ENCODE measurements around the gene SPATA6.

The SPATA6 gene

DNA sequence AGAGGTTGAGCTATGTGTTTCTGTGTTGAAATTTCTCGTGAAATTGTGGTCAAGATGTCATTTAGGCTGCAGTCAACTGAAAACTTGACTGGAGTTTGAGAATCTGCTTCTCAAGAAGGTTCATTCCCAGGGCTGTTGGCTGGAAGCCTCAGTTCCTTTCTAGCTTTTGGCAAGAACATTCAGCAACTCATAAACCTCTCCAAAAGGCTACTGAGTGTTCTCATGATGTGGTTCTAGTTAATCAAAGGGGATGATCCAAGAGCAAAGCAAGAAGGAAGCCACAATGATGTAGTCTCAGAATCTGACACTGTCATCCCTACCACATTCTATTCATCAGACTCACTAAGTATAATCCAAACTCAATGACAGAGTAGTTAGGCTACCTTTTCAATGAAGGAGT lies 66.6 kb downstream of the SPATA6 start:
- no peak overlapping the region for H3K4me2 ChIP-seq (ENCODE audit: low read depth, low read length, poor library complexity, severe bottlenecking)
- TF ChIP-seq, protein P1, sequence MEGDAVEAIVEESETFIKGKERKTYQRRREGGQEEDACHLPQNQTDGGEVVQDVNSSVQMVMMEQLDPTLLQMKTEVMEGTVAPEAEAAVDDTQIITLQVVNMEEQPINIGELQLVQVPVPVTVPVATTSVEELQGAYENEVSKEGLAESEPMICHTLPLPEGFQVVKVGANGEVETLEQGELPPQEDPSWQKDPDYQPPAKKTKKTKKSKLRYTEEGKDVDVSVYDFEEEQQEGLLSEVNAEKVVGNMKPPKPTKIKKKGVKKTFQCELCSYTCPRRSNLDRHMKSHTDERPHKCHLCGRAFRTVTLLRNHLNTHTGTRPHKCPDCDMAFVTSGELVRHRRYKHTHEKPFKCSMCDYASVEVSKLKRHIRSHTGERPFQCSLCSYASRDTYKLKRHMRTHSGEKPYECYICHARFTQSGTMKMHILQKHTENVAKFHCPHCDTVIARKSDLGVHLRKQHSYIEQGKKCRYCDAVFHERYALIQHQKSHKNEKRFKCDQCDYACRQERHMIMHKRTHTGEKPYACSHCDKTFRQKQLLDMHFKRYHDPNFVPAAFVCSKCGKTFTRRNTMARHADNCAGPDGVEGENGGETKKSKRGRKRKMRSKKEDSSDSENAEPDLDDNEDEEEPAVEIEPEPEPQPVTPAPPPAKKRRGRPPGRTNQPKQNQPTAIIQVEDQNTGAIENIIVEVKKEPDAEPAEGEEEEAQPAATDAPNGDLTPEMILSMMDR (conservative IDR thresholded peaks at IDR 0.05; ENCODE audit: low read length), result no peak
- no peak for TF ChIP-seq EZH2phosphoT487 (IDR thresholded peaks at IDR 0.05; ENCODE audit: borderline replicate concordance)

DNA sequence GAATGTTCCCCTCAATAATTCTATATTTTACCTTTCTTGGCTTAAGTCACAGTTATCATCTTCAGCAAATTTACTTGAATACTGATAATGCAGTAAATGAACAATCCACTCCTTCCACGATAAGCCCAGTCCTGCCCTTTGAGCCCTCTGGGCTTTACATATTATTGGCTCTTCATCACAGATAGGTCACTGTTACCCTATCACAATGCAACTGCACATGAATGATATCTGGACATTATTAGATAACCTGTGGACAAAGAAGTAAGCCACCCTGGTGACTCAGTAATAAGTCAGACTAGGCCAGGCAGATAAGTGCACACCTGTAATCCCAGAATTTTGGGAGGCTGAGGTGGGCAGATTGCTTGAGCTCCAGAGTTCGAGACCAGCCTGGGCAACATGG lies 69.4 kb downstream of the SPATA6 start:
- H3K9ac ChIP-seq (ENCODE audit: low read depth, low read length, poor library complexity, severe bottlenecking), result no peak overlapping the region
- H3K36me3 ChIP-seq (ENCODE audit: insufficient read depth, low read length), result no peaks in the 10 kb centered on the region
- H2AFZ ChIP-seq (ENCODE audit: low read length), result no peak overlapping the region
- no peaks in the 10 kb centered on the region for H3K9me3 ChIP-seq (ENCODE audit: insufficient read depth, low read depth, low read length)
- no peaks in the 10 kb centered on the region for H3K79me2 ChIP-seq (ENCODE audit: insufficient read depth, low read length)
- H3K4me1 ChIP-seq (ENCODE audit: insufficient read depth, low read length, poor library complexity, severe bottlenecking), result no peaks in the 10 kb centered on the region
- TF ChIP-seq, protein P1 (conservative IDR thresholded peaks at IDR 0.05; ENCODE audit: low read length), result no peak
- TF ChIP-seq EZH2phosphoT487 (IDR thresholded peaks at IDR 0.05; ENCODE audit: borderline replicate concordance), result no peak
- H3K9me2 ChIP-seq (replicated peaks; ENCODE audit: low read depth, low read length), result no peaks in the 10 kb centered on the region
- H4K20me1 ChIP-seq (ENCODE audit: insufficient read depth, low read length, poor library complexity, severe bottlenecking), result no peaks in the 10 kb centered on the region
- no peaks in the 10 kb centered on the region for H3F3A ChIP-seq (ENCODE audit: low read depth)
- H3K4me2 ChIP-seq (ENCODE audit: low read depth, low read length, poor library complexity, severe bottlenecking), result no peak overlapping the region
- H3K27me3 ChIP-seq (ENCODE audit: insufficient read depth, low read length, poor library complexity, severe bottlenecking), result no peaks in the 10 kb centered on the region
- no peak overlapping the region for H3K4me3 ChIP-seq (ENCODE audit: low read length, poor library complexity, severe bottlenecking)

More for the DNA sequence above, 66.6 kb downstream of the SPATA6 start:
- no peaks in the 10 kb centered on the region for H3K9me3 ChIP-seq (ENCODE audit: insufficient read depth, low read depth, low read length)
- no peak overlapping the region for H3K9ac ChIP-seq (ENCODE audit: low read depth, low read length, poor library complexity, severe bottlenecking)
- no peaks in the 10 kb centered on the region for H4K20me1 ChIP-seq (ENCODE audit: insufficient read depth, low read length, poor library complexity, severe bottlenecking)
- H3K36me3 ChIP-seq (ENCODE audit: insufficient read depth, low read length), result no peaks in the 10 kb centered on the region
- H3K79me2 ChIP-seq (ENCODE audit: insufficient read depth, low read length), result no peaks in the 10 kb centered on the region
- no peak overlapping the region for H3K4me3 ChIP-seq (ENCODE audit: low read length, poor library complexity, severe bottlenecking)
- no peaks in the 10 kb centered on the region for H3K4me1 ChIP-seq (ENCODE audit: insufficient read depth, low read length, poor library complexity, severe bottlenecking)
- no peaks in the 10 kb centered on the region for H3F3A ChIP-seq (ENCODE audit: low read depth)
- no peaks in the 10 kb centered on the region for H3K9me2 ChIP-seq (replicated peaks; ENCODE audit: low read depth, low read length)
- no peak overlapping the region for H2AFZ ChIP-seq (ENCODE audit: low read length)
- H3K27me3 ChIP-seq (ENCODE audit: insufficient read depth, low read length, poor library complexity, severe bottlenecking), result no peaks in the 10 kb centered on the region

DNA sequence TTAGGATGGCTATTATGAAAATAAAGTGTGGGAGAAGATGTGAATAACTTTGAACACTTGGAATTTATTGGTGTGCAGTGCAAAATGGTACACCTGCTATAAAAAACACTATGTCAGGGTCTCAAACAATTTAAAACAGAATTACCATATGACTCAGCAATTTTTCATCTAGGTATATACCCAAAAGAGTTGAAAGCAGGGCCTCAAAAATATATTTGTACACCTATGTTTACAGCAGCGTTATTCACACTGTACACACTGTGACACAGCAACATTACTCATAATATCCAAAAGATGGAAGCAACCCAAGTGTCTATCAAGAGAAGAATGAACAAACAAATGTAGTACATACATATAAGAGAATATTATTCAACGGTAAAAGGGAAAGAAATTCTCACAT lies 75.8 kb downstream of the SPATA6 start:
- Histone ChIP-seq H3K4me3 (ENCODE audit: low read length, poor library complexity, severe bottlenecking) (no peak overlapping the region), H3K27me3 (ENCODE audit: insufficient read depth, low read length, poor library complexity, severe bottlenecking) (no peaks in the 10 kb centered on the region), H3K9me3 (ENCODE audit: insufficient read depth, low read depth, low read length) (no peaks in the 10 kb centered on the region), H3K4me1 (ENCODE audit: insufficient read depth, low read length, poor library complexity, severe bottlenecking) (no peaks in the 10 kb centered on the region), H3K79me2 (ENCODE audit: insufficient read depth, low read length) (no peaks in the 10 kb centered on the region), H4K20me1 (ENCODE audit: insufficient read depth, low read length, poor library complexity, severe bottlenecking) (no peaks in the 10 kb centered on the region), H3K4me2 (ENCODE audit: low read depth, low read length, poor library complexity, severe bottlenecking) (no peak overlapping the region), H2AFZ (ENCODE audit: low read length) (no peak overlapping the region), H3F3A (ENCODE audit: low read depth) (no peaks in the 10 kb centered on the region), H3K9me2 (replicated peaks; ENCODE audit: low read depth, low read length) (no peaks in the 10 kb centered on the region), H3K9ac (ENCODE audit: low read depth, low read length, poor library complexity, severe bottlenecking) (no peak overlapping the region), H3K36me3 (ENCODE audit: insufficient read depth, low read length) (no peaks in the 10 kb centered on the region)
- no peak for TF ChIP-seq EZH2phosphoT487 (IDR thresholded peaks at IDR 0.05; ENCODE audit: borderline replicate concordance)
- TF ChIP-seq, protein P1 (conservative IDR thresholded peaks at IDR 0.05; ENCODE audit: low read length), result no peak
